WI38 (cell line): Measurements from ENCODE around the gene RELB.
"Not testable (repeated sequence)": the region's sequence is repeated elsewhere in the genome, so short reads cannot be mapped to it uniquely, and the experiment has no call there.

Experiments used
- H3K4me3 ChIP-seq: 2 replicates; pipeline ENCODE4 v1.5.1; 2011; ENCODE audit warnings: low read depth, mild to moderate bottlenecking, control low read depth, low read length
- CTCF ChIP-seq: IDR thresholded peaks from 2 replicates; pipeline ENCODE4 v1.5.1; 2012; ENCODE audit warnings: low read depth, mild to moderate bottlenecking, control low read depth, low read length

RELB gene

DNA sequence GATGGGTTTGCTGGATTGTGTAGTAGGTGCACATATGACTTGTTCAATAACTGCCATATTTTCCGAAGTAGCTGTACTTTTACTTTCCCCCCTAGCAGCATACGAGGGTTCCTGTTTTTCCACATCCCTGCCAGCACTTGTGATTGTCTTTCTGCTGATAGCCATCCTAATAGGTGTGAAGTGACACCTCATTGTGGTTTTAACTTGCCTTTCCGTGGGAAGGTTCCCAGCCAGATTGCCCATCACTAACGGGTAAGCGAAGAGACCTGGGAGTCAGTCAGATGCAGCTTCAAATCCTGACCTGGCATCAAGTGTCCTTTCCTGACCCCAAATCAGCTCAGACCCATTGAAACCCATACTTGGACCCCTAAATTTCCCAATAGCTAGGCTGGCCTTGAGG is 41.6 kb upstream of the RELB start:
- no peak overlapping the region for H3K4me3 ChIP-seq
- no peak for TF ChIP-seq CTCF

DNA sequence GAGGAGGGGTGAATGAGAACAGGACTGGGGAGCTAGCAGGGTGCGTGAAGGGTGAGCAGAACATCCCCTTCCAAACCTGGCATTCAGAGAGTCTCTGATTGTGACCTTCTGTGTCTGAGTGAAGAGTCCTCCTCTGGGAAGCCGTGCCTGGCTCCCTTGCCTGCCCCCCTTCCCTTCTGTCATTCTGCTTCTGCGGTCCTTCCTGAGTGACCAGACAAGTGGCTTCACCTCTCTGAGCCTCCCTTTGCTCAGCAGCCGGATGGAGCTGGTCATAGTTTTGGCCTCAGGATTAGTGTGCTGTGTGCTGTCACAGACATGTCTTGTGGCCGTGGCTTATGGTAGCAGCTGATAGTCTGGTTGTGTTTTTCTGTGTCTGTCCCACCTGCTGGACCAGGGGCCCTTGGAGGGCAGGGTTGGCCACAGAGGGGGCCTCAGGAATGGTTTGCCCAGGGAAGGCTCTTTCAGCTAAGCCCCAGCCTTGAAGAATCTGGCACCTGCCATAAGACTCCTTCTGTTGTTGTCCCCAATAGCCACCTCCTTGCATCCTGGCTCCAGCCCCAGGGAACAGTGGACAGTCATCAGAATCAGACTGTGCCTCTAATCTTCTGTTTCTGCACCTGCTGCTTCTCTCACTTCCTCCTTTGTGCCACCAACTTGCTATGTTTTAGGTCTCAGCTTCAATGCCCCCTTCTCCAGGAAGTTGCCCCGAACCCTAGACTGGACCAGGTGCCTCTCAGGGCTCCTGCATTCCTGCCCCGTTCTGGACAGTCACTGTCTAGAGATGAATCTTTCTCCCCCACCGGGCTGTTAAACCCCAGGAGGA is 40.1 kb upstream of the RELB start:
- no peak overlapping the region for H3K4me3 ChIP-seq
- TF ChIP-seq CTCF = no peak

GRCh38 chr19:44961821-44962220 is 39.4 kb upstream of the RELB start:
- H3K4me3 ChIP-seq = no peak overlapping the region
- TF ChIP-seq CTCF = no peak

DNA sequence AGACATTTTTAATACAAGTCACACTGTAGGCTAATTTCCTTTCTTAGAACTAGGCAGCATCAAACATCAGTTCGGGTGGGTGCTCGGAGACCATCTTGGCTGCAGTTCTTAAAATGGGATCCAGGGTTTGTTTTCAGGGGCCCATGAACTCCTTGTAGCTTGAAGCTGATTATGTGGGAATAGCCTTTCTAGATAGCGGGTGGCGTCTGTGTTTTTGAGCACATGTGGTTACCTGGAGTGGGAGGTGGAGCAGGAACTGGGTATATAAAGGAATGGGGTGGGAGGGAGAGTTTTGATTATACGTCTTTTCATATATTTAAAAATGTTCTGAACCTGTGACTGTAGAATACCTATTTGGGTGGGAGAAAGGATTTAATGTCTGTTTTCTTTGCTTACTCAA is 33.1 kb upstream of the RELB start:
- TF ChIP-seq CTCF = no peak
- H3K4me3 ChIP-seq = no peak overlapping the region

DNA sequence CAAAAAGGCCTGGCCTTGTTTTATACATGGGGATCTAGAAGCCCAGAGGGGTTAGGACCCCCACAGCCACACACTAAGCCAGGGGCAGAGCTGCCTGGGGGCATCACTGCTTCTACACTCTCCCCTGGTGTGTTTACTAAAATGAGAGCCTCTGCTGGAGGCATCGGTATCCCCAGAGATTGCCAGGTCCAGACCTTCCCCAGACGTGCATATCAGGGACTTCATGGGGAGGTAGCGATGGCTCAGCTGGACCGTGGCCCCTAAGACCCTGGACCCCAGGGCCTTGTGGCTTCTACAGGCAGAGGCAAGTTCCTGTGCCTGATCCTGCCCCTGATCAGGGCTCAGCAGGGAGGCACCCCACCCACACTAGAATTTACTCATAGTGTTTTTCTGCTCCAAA is 32.6 kb upstream of the RELB start:
- TF ChIP-seq CTCF = no peak
- no peak overlapping the region for H3K4me3 ChIP-seq

GRCh38 chr19:44969437-44969836 is 31.8 kb upstream of the RELB start:
- H3K4me3 ChIP-seq = no peak overlapping the region
- TF ChIP-seq CTCF = no peak

DNA sequence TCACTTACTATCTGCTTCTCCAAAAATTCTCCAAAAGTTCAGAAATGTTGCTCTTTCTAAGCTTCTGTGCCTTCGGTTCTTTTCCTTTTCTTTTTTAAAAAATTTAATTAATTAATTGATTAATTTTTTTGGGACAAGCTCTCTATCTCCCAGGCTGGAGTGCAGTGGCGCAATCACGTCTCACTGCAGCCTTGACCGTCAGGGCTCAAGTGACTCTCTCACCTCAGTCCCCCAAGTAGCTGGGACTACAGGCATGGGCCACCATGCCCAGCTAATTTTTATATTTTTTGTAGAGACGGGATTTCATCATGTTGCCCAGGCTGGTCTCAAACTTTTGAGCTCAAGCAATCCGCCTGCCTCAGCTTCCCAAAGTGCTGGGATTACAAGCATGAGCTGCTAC is 29.8 kb upstream of the RELB start:
- H3K4me3 ChIP-seq = not testable (repeated sequence)

GRCh38 chr19:44972802-44973201 is 28.5 kb upstream of the RELB start:
- TF ChIP-seq CTCF = no peak
- H3K4me3 ChIP-seq = no peak overlapping the region
